ENCODE measurements around the gene AP3B1.

GRCh38 chr5:77957516-77957915 lies 337.0 kb downstream of the AP3B1 start:
- TF ChIP-seq POLR2AphosphoS5 (IDR thresholded peaks at IDR 0.05) = no peak
- no peak for TF ChIP-seq POLR2A (IDR thresholded peaks at IDR 0.05; ENCODE audit: low read depth)
